Lung (tissue), 12 donors: Measurements from ENCODE around the gene KLHL29. TPM values are rescaled to one million over a fixed set of nuclear protein-coding genes. Genes with fewer than 3 reads are reported as not detected.

Experiments
- ATAC-seq: fragments of 200-7000 bp; cut with Tn5 transposase; one replicate; pipeline ENCODE4 v1.9.1; 2020; ENCODE audit warnings: moderate number of reproducible peaks; ENCODE audit not compliant: insufficient read depth, low FRiP score
- DNase-seq, 3 donors: peaks; one replicate each; pipeline ENCODE4 v3.0.0-alpha.2; 2013 to 2017
- H3K27ac ChIP-seq, 2 donors: one replicate each; pipeline ENCODE4 v1.5.1; 2013; ENCODE audit warnings: mild to moderate bottlenecking in 2 of 2, moderate library complexity in 2 of 2, control low read depth in 1 of 2, inconsistent platforms in 1 of 2, low read depth in 1 of 2, low read length in 1 of 2
- H3K27me3 ChIP-seq, 3 donors: one replicate each; pipeline ENCODE4 v1.5.1; 2013; ENCODE audit warnings: low read length in 2 of 3; ENCODE audit not compliant: control insufficient read depth in 3 of 3, insufficient read depth in 3 of 3
- H3K36me3 ChIP-seq, 4 donors: one replicate each; pipeline ENCODE4 v1.5.1; 2013; ENCODE audit warnings: low read length in 4 of 4, mild to moderate bottlenecking in 1 of 4, moderate library complexity in 1 of 4; ENCODE audit not compliant: control insufficient read depth in 4 of 4, insufficient read depth in 4 of 4
- H3K4me1 ChIP-seq, 5 donors: one replicate each; pipeline ENCODE4 v1.5.1; 2013; ENCODE audit warnings: low read length in 5 of 5, mild to moderate bottlenecking in 2 of 5, moderate library complexity in 1 of 5; ENCODE audit not compliant: control insufficient read depth in 5 of 5, insufficient read depth in 5 of 5
- H3K4me3 ChIP-seq: one replicate; pipeline ENCODE4 v1.5.1; 2013; ENCODE audit warnings: mild to moderate bottlenecking, control low read depth, moderate library complexity
- H3K9ac ChIP-seq, 2 donors: one replicate each; pipeline ENCODE4 v1.5.1; 2013; ENCODE audit warnings: low read length in 2 of 2, control low read depth in 1 of 2; ENCODE audit not compliant: insufficient read depth in 1 of 2
- H3K9me3 ChIP-seq, 4 donors: one replicate each; pipeline ENCODE4 v1.5.1; 2013; ENCODE audit warnings: low read length in 3 of 4, mild to moderate bottlenecking in 1 of 4, moderate library complexity in 1 of 4; ENCODE audit not compliant: control insufficient read depth in 4 of 4, insufficient read depth in 3 of 4
- CTCF ChIP-seq: IDR thresholded peaks from 2 replicates; pipeline ENCODE4 v1.5.1; 2012; ENCODE audit warnings: mild to moderate bottlenecking; ENCODE audit errors: control extremely low read depth, extremely low read depth
- WGBS, 2 donors: extraction: QIAGEN DNeasy Blood & Tissue Kit; methylation state at CpG; one replicate each; pipeline ENCODE4 v1.1.7; 2013; 5-methylcytosine and 5-hydroxymethylcytosine counted together
- polyA plus RNA-seq, 2 donors: library from polyadenylated mRNA; stranded (reverse); fragments of 200-250 nt; gene quantifications; one replicate each; pipeline ENCODE4 v1.2.1, GENCODE V29; 2013
- total RNA-seq, 2 donors: library from RNA; depleted of rRNA in 1 of 2; stranded (reverse); fragments of >200 nt in 1 of 2; gene quantifications; one replicate each; pipeline ENCODE4 v1.2.1, GENCODE V29; 2014 to 2021
- donor health status: control.
- donor health status: control.
- donor health status: Bipolar disorder and iron deficiency.
- donor health status: healthy.
- donor health status: DM: yes; HTN: yes; CAD: no.

Gene KLHL29
- total and polyA plus RNA-seq, 4 donors: 2.7 to 16.2 (median 3.5) TPM

DNA sequence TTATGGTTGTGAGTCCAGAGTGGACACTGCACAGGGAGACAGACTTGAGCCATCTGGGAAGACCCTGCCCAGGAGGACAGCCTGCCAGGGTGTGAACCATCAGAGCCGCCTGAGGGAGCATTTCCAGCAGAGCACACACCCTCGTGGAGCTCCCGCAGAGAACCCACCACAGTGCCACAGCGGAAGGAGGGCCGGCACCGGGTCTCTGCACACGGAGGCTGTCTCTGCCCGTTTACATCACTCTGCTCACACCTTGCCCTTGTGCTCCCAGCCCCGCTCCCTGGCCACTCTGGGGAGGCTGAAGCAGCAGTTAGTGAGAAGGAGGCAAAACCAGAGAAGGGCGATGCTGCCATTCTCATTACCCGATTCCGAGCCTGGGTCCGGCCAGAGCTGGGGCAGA lies 161.9 kb downstream of the KLHL29 start:
- TF ChIP-seq CTCF: no peak
- no peak for DNase-seq
- WGBS, 2 donors: 90 to 91% methylated on average over 13 of the region's 13 CpGs
- no peak overlapping the region for H3K9ac ChIP-seq
- no peak overlapping the region for H3K4me3 ChIP-seq
- H3K9me3 ChIP-seq: no peaks in the 10 kb centered on the region
- no peaks in the 10 kb centered on the region for H3K36me3 ChIP-seq
- peaks cover 0 to 46% (median 17%) of the 10 kb centered on the region in 5 donors for H3K4me1 ChIP-seq
- no peaks in the 10 kb centered on the region for H3K27me3 ChIP-seq
- H3K27ac ChIP-seq: no peak overlapping the region
- no peak for ATAC-seq

- no peak for TF ChIP-seq CTCF
- Histone ChIP-seq H3K9me3 (no peaks in the 10 kb centered on the region), H3K36me3 (no peaks in the 10 kb centered on the region), H3K27me3 (no peaks in the 10 kb centered on the region), H3K4me3 (no peak overlapping the region), H3K9ac (no peak overlapping the region), H3K27ac (no peak overlapping the region), H3K4me1 (peaks cover 0 to 46% (median 17%) of the 10 kb centered on the region in 5 donors)
- 69 to 79% methylated on average over 6 of the region's 6 CpGs for WGBS, 2 donors
- no peak for ATAC-seq
- no peak for DNase-seq
Measured at GRCh38 chr2:23547725-23548124, 162.7 kb downstream of the KLHL29 start.

GRCh38 chr2:23548143-23548769 lies 163.3 kb downstream of the KLHL29 start:
- 95 to 97% methylated on average over 14 of the region's 14 CpGs for WGBS, 2 donors
- H3K4me1 ChIP-seq: peaks cover 0 to 46% (median 17%) of the 10 kb centered on the region in 5 donors

More at GRCh38 chr2:23548143-23548769, 163.3 kb downstream of the KLHL29 start:
- DNase-seq (no peak), ATAC-seq (no peak)
- Histone ChIP-seq H3K27ac (no peak overlapping the region), H3K9ac (no peak overlapping the region), H3K27me3 (no peaks in the 10 kb centered on the region), H3K9me3 (no peaks in the 10 kb centered on the region), H3K36me3 (no peaks in the 10 kb centered on the region), H3K4me3 (no peak overlapping the region)
- TF ChIP-seq CTCF: no peak
